ENCODE measurements around the gene TMEM87B. TPM values are rescaled to one million over a fixed set of nuclear protein-coding genes. Genes with fewer than 3 reads are reported as not detected.

TMEM87B gene
- total and polyA plus RNA-seq, 10 of the 15 experiments (the other 5 are each of a cell fraction or from before 2014, with no cell fraction given): 5.7 to 20.6 (median 12.3) TPM

DNA sequence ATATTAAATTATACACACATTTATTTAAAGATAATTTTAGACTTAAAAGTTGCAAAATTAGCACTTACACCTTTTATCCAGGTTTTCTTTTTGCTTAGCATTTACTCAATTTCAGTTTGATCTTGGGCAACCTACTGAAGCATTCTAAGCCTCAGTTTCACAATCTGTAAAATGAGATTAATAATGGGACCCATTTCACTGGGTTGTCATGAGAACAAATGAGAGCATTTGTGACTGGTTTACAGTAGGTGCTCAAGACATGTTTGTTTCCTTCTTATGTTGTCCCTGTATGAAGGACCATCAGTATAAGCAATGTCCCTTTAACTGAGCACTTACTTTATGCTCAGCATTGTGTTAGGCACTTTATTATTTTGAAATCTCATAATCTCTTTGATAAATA, 78.3 kb downstream of the TMEM87B start:
- SMC1A ChIA-PET (ENCODE audit: uncharacterized antibody, unreplicated experiment): no interaction called here
- POLR2A ChIA-PET: no interaction called here
- Histone ChIP-seq H3K36me3 (ENCODE audit: control insufficient read depth in 2 of 2, insufficient read depth in 2 of 2, low read length in 1 of 2) (no peaks in the 10 kb centered on the region), H3K9me3 (replicated peaks; ENCODE audit: control insufficient read depth, insufficient read depth, low read length) (no peaks in the 10 kb centered on the region; the same call in 2 of the 3 replicates), H2AFZ (ENCODE audit: control insufficient read depth, low read depth, low read length) (no peak overlapping the region), H3K4me3 (no peak overlapping the region), H3K79me2 (ENCODE audit: control insufficient read depth, insufficient read depth, low read length) (no peaks in the 10 kb centered on the region), H3K4me2 (ENCODE audit: control insufficient read depth, insufficient read depth) (no peak overlapping the region), H4K20me1 (ENCODE audit: control insufficient read depth, insufficient read depth) (no peaks in the 10 kb centered on the region), H3K27ac (ENCODE audit: control insufficient read depth, insufficient read depth) (no peak overlapping the region), H3K9ac (ENCODE audit: control insufficient read depth, insufficient read depth, low read length) (no peak overlapping the region), H3K27me3 (replicated peaks in 1 of 2; ENCODE audit: control insufficient read depth in 2 of 2, insufficient read depth in 2 of 2, low read length in 1 of 2) (peaks cover 1 to 8% of the 10 kb centered on the region in 2 experiments; a peak in 2 of 4 replicates), H3K4me1 (ENCODE audit: control insufficient read depth, insufficient read depth, low read length) (no peaks in the 10 kb centered on the region)
- BruUV-seq (replicated peaks): no TSS peak
- in situ Hi-C loops (cut with MboI) (no loop called here), intact Hi-C loops (cut with micrococcal nuclease; ENCODE audit: unreplicated experiment) (no loop called here)
- no peak for TF ChIP-seq RAD21 (IDR thresholded peaks at IDR 0.05; ENCODE audit: insufficient read depth, low read depth, low read length)
- TF ChIP-seq BACH1 (IDR thresholded peaks at IDR 0.05; ENCODE audit: borderline replicate concordance): no peak
- TF ChIP-seq CBX3 (IDR thresholded peaks at IDR 0.05; ENCODE audit: borderline replicate concordance, low read depth): no peak
- no peak for TF ChIP-seq HSF1 (IDR thresholded peaks at IDR 0.05; ENCODE audit: low read depth, low read length)
- TF ChIP-seq WRNIP1 (IDR thresholded peaks at IDR 0.05; ENCODE audit: borderline replicate concordance, low read depth, low read length): no peak
- no peak for TF ChIP-seq TBL1XR1 (IDR thresholded peaks at IDR 0.05; ENCODE audit: low read depth, low read length)
- TF ChIP-seq KDM1A (IDR thresholded peaks at IDR 0.05; ENCODE audit: borderline replicate concordance): no peak
- no peak for TF ChIP-seq CBX5 (IDR thresholded peaks at IDR 0.05; ENCODE audit: low read depth)
- TF ChIP-seq RCOR1 (conservative IDR thresholded peaks at IDR 0.05; ENCODE audit: low read depth, low read length): no peak
- TF ChIP-seq SUZ12 (IDR thresholded peaks at IDR 0.05; ENCODE audit: unreplicated experiment): no peak
- ATAC-seq (no peak), DNase-seq (ENCODE audit: low read depth, low spot score) (no peak), FAIRE-seq (no peak)
- RAD21 ChIA-PET (ENCODE audit: unreplicated experiment): no interaction called here
- CTCF ChIA-PET: interaction anchor here (0.6 to 1.0 kb wide), 2 partner anchors 12 to 64 kb away, joined by 3 to 4 read pairs; no protein-coding TSS in a partner anchor
